ENCODE data around the gene CCDC81.

The CCDC81 gene

DNA sequence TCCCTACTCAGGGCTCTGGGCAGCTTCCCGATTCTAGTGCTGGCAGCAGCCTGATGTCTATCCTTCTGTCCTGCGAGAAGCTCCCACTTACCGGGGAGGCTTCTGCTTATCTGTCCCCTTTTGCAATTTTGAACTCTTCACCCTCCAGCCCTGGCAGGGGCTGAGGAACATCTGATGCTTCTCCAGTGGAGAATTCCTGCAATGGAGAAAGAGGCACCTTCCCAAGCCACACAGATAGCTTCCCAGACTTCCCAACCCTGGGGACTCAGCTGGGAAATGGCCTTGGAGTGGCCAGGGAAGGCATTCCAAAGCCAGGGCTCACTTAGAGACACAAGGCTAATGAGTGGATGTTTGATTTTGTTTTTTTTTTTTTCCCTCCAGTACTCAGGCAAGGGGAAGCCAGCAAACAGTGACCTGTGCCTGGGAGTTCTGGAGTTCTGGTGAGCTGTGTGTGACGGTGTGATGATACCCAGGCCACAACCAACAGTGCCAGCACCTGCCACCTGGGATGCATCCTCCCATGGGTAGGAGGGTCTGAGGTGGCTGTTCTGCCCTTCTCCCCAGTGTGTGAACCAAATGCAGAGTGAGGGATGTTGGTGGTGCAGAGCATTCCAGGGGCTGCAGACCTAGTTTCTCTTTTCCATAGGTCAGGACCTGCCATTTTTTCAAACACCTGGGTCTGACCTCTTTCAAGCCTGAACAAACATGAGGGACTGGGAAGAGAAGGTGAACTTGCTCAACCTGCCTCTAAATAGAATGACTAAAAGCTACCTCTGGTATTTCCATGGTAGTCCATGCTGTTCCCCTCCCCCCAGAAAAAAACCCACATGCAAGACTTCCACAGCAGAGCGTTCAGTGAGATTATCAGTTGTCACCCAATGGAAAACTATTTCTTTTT lies 95.1 kb downstream of the CCDC81 start:
- DNase-seq: no peak
